HepG2 (cell line): ENCODE results near the gene RER1. TPM values are rescaled to one million over a fixed set of nuclear protein-coding genes. Genes with fewer than 3 reads are reported as not detected.

Experiments
- ATF6 ChIP-seq: sonication (generic); formaldehyde crosslinking; conservative IDR thresholded peaks from 2 replicates; pipeline ENCODE4 v1.4.0; 2020; ENCODE audit warnings: missing genetic modification reagents
- ELF3 ChIP-seq: IDR thresholded peaks from 2 replicates; pipeline ENCODE4 v1.6.1; 2016; ENCODE audit warnings: missing genetic modification reagents, missing compliant biosample characterization
- KDM5A ChIP-seq: fragments of 200-600 bp; sonication (generic); IDR thresholded peaks from 2 replicates; pipeline ENCODE4 v1.7.0; 2018; ENCODE audit warnings: antibody characterized with exemption, mild to moderate bottlenecking, low read length, borderline replicate concordance
- RNF219 ChIP-seq: sonication (generic); formaldehyde crosslinking; IDR thresholded peaks from 2 replicates; pipeline ENCODE4 v1.5.0; 2020; ENCODE audit warnings: mild to moderate bottlenecking, missing genetic modification reagents
- ZFX ChIP-seq: sonication (generic); formaldehyde crosslinking; IDR thresholded peaks from 2 replicates; pipeline ENCODE4 v1.4.0; 2020; ENCODE audit warnings: mild to moderate bottlenecking, low read depth, missing genetic modification reagents, moderate library complexity
- ZNF142 ChIP-seq: sonication (generic); formaldehyde crosslinking; IDR thresholded peaks from 2 replicates; pipeline ENCODE4 v1.4.0; 2020; ENCODE audit warnings: missing genetic modification reagents
- ZNF670 ChIP-seq: sonication (generic); formaldehyde crosslinking; IDR thresholded peaks from 2 replicates; pipeline ENCODE4 v1.8.0; 2022; ENCODE audit warnings: mild to moderate bottlenecking, missing genetic modification reagents, borderline replicate concordance
- polyA plus RNA-seq, 8 experiments: library from polyadenylated mRNA; depleted of rRNA in 3 of 8; stranded (reverse) in 7 of 8; unstranded in 1 of 8; fragments of >200 nt; fragmentation: Illumina TruSeq in 4 of 8; extraction: Trizol in 4 of 8; gene quantifications; 2 replicates each; pipeline versions ENCODE4 v1.2.1 to v1.2.3, GENCODE V29; 2011 to 2016; ENCODE audit warnings: low read depth in 4 of 8, missing spikeins in 1 of 8, mixed read lengths in 1 of 8; ENCODE audit not compliant: insufficient read depth in 1 of 8
- total RNA-seq, 5 experiments: library from RNA; depleted of rRNA; stranded (reverse); fragments of >200 nt; fragmentation: Illumina TruSeq; extraction: Trizol; gene quantifications; 2 replicates each; pipeline ENCODE4 v1.2.3, GENCODE V29; 2016; ENCODE audit warnings: low read depth in 1 of 5

Gene RER1
- total and polyA plus RNA-seq, 2 of the 13 experiments (the other 11 are each of a cell fraction or from before 2014, with no cell fraction given) = 128 to 164 TPM

GRCh38 chr1:2412395-2412772, 20.7 kb downstream of the RER1 start, which contains the start of gene PEX10 (continued):
- 0 out of 2 replicates have a peak, but pooled peaks have one; percentile 11 for TF ChIP-seq ZNF142 (CRISPR knock-in tag)
- TF ChIP-seq RNF219 (CRISPR knock-in tag) = no peak
- peak; percentile 44 for TF ChIP-seq ELF3 (CRISPR knock-in tag)
- TF ChIP-seq ZNF670 (CRISPR knock-in tag) = no peak; the same call in 1 of the 2 replicates
- TF ChIP-seq KDM5A = peak; percentile 98
- no peak for TF ChIP-seq ATF6 (CRISPR knock-in tag)
- peak; percentile 69; the same call in 1 of the 2 replicates for TF ChIP-seq ZFX (CRISPR knock-in tag)
